HCT116 (cell line): ENCODE data around the gene TMEM121B.

Source experiments
- CTCF ChIP-seq, 3 experiments: fragments of 200-600 bp in 1 of 3; sonication (generic) in 1 of 3; IDR thresholded peaks in 2 of 3; conservative IDR thresholded peaks in 1 of 3; 2 replicates each; pipeline ENCODE4 v1.5.1; 2012 to 2017; ENCODE audit warnings: low read depth in 2 of 3, low read length in 2 of 3, antibody characterized with exemption in 1 of 3, borderline replicate concordance in 1 of 3, control low read depth in 1 of 3, mild to moderate bottlenecking in 1 of 3, mixed read lengths in 1 of 3, mixed run types in 1 of 3, moderate library complexity in 1 of 3; ENCODE audit not compliant: insufficient read depth in 1 of 3
- ELF1 ChIP-seq: IDR thresholded peaks from 2 replicates; pipeline ENCODE4 v1.6.1; 2012; ENCODE audit warnings: low read depth, borderline replicate concordance
- EZH2 ChIP-seq: fragments of 200-600 bp; sonication (generic); IDR thresholded peaks from 2 replicates; pipeline ENCODE4 v1.6.1; 2017; ENCODE audit warnings: antibody characterized with exemption, mixed run types
- EZH2phosphoT487 ChIP-seq: fragments of 200-600 bp; IDR thresholded peaks from 2 replicates; pipeline ENCODE4 v1.6.1; 2018; ENCODE audit warnings: antibody characterized with exemption, borderline replicate concordance
- MAX ChIP-seq: IDR thresholded peaks from 2 replicates; pipeline ENCODE4 v1.6.1; 2012
- POLR2A ChIP-seq: IDR thresholded peaks from 2 replicates; pipeline ENCODE4 v1.7.0; 2011; ENCODE audit warnings: borderline replicate concordance; ENCODE audit not compliant: insufficient read depth, insufficient read length; ENCODE audit errors: extremely low read depth
- POLR2AphosphoS5 ChIP-seq: IDR thresholded peaks from 2 replicates; pipeline ENCODE4 v1.6.1; 2011; ENCODE audit warnings: mild to moderate bottlenecking, low read depth, low read length, moderate library complexity
- REST ChIP-seq: IDR thresholded peaks from 2 replicates; pipeline ENCODE4 v1.6.1; 2012; ENCODE audit warnings: low read depth

GRCh38 chr22:17102297-17102667 lies 18.9 kb downstream of the TMEM121B start:
- TF ChIP-seq ELF1 (no peak), CTCF (IDR thresholded peaks at IDR 0.05 in 2 of 3, conservative IDR thresholded peaks at IDR 0.05 in 1 of 3; ENCODE audit: borderline replicate concordance in 1 of 3, insufficient read depth in 1 of 3, low read depth in 2 of 3, low read length in 2 of 3) (no peak), POLR2AphosphoS5 (no peak), POLR2A (no peak), MAX (no peak), EZH2phosphoT487 (no peak), REST (no peak), EZH2 (no peak)
